ENCODE results near the gene DGAT2L6. TPM values are rescaled to one million over a fixed set of nuclear protein-coding genes. Genes with fewer than 3 reads are reported as not detected.

DGAT2L6 gene
- total and polyA plus RNA-seq, 12 donors = not detected

GRCh38 chrX:70169281-70169680 is 8.0 kb upstream of the DGAT2L6 start:
- TF ChIP-seq, protein P1, sequence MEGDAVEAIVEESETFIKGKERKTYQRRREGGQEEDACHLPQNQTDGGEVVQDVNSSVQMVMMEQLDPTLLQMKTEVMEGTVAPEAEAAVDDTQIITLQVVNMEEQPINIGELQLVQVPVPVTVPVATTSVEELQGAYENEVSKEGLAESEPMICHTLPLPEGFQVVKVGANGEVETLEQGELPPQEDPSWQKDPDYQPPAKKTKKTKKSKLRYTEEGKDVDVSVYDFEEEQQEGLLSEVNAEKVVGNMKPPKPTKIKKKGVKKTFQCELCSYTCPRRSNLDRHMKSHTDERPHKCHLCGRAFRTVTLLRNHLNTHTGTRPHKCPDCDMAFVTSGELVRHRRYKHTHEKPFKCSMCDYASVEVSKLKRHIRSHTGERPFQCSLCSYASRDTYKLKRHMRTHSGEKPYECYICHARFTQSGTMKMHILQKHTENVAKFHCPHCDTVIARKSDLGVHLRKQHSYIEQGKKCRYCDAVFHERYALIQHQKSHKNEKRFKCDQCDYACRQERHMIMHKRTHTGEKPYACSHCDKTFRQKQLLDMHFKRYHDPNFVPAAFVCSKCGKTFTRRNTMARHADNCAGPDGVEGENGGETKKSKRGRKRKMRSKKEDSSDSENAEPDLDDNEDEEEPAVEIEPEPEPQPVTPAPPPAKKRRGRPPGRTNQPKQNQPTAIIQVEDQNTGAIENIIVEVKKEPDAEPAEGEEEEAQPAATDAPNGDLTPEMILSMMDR (IDR thresholded peaks at IDR 0.05) = no peak
- no peak for ATAC-seq
- intact Hi-C loops (cut with DNase I) = no loop called here
- Histone ChIP-seq H3K36me3 (peaks cover 0 to 20% (median 0%) of the 10 kb centered on the region in 9 donors), H3K4me3 (no peak overlapping the region), H3K27ac (no peak overlapping the region), H3K4me1 (peaks cover 0 to 17% (median 0%) of the 10 kb centered on the region in 9 donors), H3K27me3 (peaks cover 0 to 10% (median 0%) of the 10 kb centered on the region in 7 donors), H3K9me3 (no peaks in the 10 kb centered on the region)
- WGBS, 2 donors = 92 to 93% methylated on average over 7 of the region's 7 CpGs
- DNase-seq = no peak

DNA sequence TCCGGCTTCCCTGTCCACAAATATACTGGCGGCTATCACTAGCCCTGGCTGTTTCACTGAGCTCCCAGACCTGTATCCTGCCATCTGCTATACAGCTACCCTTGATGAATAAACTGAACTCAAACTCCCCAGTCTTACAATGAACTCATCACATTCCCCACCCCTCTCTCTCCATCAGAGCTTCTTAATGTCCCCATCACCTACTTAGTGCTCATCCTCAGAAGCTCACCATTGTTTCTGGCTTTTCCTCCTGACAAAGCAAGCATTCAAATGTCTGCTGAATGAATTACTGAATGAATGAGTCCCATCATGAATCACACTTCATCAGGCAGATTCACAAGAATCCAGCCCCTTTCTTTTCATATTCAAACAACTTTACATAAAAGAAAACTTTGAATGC is 5.7 kb upstream of the DGAT2L6 start:
- Histone ChIP-seq H3K9me3 (no peaks in the 10 kb centered on the region), H3K27me3 (peaks cover 0 to 18% (median 0%) of the 10 kb centered on the region in 7 donors), H3K4me3 (no peak overlapping the region), H3K4me1 (peaks cover 0 to 17% (median 0%) of the 10 kb centered on the region in 9 donors), H3K27ac (no peak overlapping the region), H3K36me3 (peaks cover 0 to 3% (median 0%) of the 10 kb centered on the region in 9 donors)
- 82 to 86% methylated on average over 2 of the region's 2 CpGs for WGBS, 2 donors
- intact Hi-C loops (cut with DNase I) = no loop called here
- ATAC-seq (no peak), DNase-seq (no peak)
- TF ChIP-seq, protein P1 (IDR thresholded peaks at IDR 0.05) = no peak

DNA sequence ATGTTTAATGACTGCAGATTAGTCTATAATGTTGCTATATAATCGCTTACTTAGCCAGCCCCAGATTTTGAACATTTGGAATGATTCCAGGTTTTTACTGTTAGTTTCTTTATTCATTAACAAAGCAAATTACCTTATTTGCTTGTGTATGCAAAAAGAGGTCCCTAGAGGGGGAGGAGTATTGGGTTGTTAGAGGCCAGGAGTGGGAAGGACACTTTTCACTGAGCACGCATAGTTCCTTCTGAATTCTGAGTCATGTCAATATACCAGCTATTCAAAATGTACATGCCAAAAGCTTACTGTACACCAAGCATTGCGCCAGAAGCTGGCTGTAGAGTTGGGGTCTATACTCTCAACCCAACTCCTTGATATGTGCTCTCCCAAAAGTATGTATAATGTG is 5.1 kb upstream of the DGAT2L6 start:
- TF ChIP-seq, protein P1 (IDR thresholded peaks at IDR 0.05) = no peak
- H3K27ac ChIP-seq = no peak overlapping the region
- ATAC-seq (no peak), DNase-seq (no peak)
- H3K36me3 ChIP-seq = peaks cover 0 to 3% (median 0%) of the 10 kb centered on the region in 9 donors
- no peaks in the 10 kb centered on the region for H3K9me3 ChIP-seq
- H3K27me3 ChIP-seq = peaks cover 0 to 18% (median 0%) of the 10 kb centered on the region in 7 donors
- 89 to 96% methylated on average over 3 of the region's 3 CpGs for WGBS, 2 donors
- intact Hi-C loops (cut with DNase I) = no loop called here
- peaks cover 0 to 15% (median 0%) of the 10 kb centered on the region in 9 donors for H3K4me1 ChIP-seq
- H3K4me3 ChIP-seq = no peak overlapping the region

GRCh38 chrX:70172964-70173363 is 4.3 kb upstream of the DGAT2L6 start:
- no peak overlapping the region for H3K4me3 ChIP-seq
- H3K36me3 ChIP-seq = no peaks in the 10 kb centered on the region
- no peak overlapping the region for H3K27ac ChIP-seq
- peaks cover 0 to 8% (median 0%) of the 10 kb centered on the region in 9 donors for H3K4me1 ChIP-seq
- whole genome bisulfite sequencing, 2 donors = 76 to 82% methylated on average over 4 of the region's 4 CpGs
- intact Hi-C loops (cut with DNase I) = no loop called here
- ATAC-seq = no peak
- no peak for DNase-seq
- H3K27me3 ChIP-seq = peaks cover 0 to 18% (median 0%) of the 10 kb centered on the region in 7 donors
- H3K9me3 ChIP-seq = no peaks in the 10 kb centered on the region
- TF ChIP-seq, protein P1 (IDR thresholded peaks at IDR 0.05) = no peak

Data from heart right ventricle (tissue), 16 donors.